Hematopoietic multipotent progenitor cell treated with erythropoietin and hydrocortisone succinate and interleukin-3 and kit ligand, for 6 days (in vitro differentiated cells): ENCODE results near the gene LNX1.

Experiments used
- DNase-seq: peaks from one replicate; pipeline ENCODE4 v3.0.0-alpha.2; 2015

The LNX1 gene

DNA sequence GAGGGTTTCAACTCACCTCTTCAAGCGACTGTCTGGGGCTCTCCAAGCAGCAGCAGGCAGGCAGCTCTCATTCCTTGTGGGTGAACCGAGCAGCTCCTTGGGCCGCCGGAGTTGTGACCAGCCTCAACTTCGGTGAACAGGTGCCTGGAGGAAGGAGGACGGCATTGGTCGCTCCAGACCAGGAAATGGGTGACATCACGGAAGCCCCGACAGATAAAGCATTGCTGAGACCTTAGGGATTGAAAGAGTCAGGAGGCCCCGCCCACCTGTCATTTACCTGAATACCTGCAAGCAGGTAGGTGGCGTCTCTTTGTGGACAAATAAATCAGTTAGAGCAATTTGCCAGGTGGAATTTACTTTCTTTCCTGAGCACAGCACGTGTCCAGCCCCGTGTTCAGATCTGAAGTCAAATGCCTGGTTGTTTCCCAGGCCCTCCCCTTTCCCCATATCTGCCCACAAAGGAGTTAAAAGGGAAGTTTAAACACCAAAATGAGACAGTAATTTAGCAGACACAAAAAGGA is at the start of gene LNX1:
TSS of gene LNX1 (minus strand) at position 115 of the 521 bp plus-strand sequence. CDS start 17,484 bp downstream, outside the sequence.
- DNase-seq = peak; percentile 21

DNA sequence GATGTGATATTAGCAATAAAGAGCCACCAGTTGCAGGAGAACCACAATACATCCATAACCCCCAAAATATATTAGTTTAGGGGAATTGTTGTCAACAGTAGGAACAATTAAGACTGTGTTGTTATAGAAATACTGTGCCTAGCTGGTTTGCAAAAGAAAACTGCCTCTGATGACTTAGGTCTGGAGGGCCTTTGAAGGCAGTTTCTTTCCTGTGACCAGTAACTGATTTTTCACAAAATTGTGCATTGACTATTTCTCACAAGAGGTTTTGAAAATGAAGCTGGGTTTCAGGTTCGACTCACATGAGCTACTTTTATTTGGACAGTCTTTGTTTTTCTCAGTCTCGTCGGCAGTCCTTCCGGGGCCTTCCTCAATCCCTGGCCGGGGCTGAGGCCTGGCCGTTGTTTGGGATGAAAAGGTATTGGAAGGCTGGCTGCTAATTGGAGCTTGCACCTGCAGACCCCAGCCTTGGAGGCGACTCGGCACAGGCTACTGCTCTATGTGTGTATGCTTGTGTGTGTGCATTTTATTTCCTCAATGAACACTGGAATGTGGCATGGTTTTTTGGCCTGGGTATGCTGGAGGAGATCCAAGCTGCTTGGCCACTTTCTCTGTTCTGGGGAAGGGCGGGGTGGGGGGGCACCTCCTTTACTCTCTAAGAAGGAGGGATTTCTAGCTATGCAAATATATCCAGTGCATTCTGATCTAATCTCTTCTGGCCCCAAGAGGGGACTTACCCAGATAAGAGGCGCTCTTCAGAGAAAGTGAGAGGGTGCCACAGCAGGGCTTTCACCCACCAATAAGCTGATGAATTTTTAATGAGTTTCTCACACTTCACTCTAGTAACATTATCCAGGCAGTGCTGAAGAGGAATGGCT is 49.5 kb upstream of the LNX1 start:
- DNase-seq = no peak

DNA sequence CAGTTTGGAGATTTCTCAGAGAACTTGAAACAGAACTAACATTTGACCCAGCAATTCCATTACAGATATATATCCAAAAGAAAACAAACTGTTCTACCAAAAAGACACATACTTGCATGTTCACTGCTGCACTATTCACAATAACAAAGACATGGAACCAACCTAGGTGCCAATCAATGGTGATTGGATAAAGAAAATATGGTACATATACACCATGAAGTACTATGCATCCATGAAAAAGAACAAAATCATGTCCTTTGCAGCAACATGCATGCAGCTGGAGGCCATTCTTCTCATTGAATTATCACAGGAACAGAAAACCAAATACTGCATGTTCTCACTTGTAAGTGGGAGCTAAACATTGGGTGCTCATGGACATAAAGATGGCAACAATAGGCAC is 47.6 kb upstream of the LNX1 start:
- no peak for DNase-seq

DNA sequence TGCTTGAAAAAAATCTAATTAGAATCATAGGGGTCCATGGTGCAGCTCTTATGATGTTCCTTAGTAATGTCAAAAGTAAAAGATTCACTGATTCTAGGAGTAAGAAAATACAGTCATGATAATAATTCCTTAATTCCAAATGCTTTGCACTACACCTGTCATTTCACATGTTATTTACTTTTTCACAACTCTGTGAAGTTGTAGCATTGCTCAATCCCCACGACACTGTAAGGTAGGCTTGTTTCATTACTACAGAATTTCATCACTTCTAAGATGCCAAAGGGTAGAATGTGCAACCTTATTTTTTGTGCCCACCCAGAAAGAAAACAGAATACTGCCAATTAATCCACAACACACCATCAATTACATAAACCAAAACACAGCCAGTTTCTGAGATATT is 46.1 kb upstream of the LNX1 start:
- no peak for DNase-seq

DNA sequence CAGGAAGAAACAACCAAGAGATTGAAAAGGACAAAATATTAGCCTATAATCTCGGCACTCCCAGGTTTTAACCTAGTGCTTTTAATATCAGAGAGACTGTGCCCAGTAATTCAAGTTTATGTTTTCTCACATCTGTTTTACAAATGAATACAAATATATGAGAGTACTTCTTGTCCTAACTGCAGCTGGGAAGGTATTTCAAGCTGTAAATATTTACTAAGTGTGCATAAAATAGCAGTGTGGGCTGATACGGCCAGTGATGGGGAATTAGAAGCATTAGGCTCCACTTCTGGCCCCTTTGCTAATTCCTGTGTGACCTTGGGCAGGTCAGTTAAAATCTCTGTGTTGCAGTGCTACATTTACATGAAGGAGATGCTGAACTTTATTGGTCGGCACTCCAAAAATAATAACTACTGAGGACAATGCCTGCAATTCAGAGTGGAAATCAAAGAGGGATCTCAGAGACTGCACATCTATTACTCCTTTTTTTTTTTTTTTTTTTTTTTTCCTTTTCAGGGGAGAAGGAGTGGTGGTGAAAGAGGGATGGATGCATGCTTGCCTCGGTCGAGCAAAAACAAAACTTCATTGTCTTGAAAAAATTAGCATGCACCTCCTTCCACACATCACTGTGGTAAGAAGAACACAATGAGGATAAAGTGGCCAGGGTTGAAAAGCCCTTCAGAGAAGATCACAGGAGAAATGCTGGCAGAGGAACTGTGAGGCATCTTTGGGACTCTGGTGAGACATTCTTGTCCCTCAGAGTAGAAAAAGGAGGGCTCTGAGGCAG is 44.6 kb upstream of the LNX1 start:
- DNase-seq = no peak

DNA sequence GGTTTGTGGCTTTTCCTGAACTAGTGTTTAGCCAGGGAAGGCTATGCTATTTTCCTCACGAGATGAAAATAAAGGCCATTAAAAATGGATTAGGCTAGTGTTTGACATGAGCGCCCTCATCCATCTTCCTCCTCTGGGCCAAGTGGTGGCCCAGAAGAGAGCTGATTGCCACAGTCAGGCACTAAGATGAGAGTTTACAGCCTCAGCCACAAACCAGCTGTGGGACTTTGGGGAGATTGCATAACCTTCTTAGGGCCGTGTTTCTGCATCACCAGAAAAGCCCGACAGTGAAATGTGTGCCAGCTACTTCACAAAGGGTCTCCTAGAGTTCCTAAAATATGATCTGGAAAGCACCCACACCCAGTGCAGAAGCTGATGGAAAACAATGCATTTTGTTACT is 42.3 kb upstream of the LNX1 start:
- peak; percentile 58 for DNase-seq

DNA sequence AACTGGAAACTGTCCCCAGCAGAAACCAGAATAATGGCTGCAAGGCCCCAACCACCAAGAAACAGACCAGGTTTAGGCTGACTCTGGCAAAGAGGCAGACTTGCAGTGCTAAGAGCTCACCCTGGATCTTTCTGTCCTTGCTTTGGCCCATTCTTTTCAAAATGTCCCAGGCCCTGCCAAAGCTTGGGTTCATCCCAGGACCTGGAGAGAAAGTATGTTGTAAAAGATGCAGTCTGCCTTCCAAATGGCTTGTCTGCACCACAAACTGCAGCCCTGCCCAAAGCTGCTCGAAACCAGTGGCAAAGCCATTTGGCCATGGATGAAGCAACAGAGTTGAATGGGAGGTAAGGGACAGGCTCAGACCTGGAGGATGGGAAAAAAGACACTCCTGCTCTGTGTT is 38.0 kb upstream of the LNX1 start:
- no peak for DNase-seq

DNA sequence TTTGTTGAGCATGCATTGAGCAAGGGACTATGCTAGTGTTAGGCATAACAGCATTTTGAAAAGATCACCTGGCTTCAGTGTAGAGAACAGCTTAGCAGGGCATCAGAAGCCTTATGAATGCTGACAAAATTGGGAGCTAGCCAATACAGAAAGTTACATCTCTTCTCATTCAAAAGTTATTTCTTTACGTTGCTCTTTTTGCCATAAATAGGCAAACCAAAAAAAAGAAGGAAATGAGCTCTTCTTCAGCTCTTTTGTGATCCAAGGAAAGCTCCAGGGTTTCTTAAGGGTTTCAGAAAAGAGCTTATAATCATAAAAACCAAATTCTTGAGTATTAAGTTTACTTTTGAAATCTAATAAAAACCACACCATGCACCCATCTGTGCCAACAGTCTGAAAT is 35.2 kb upstream of the LNX1 start:
- DNase-seq = no peak

DNA sequence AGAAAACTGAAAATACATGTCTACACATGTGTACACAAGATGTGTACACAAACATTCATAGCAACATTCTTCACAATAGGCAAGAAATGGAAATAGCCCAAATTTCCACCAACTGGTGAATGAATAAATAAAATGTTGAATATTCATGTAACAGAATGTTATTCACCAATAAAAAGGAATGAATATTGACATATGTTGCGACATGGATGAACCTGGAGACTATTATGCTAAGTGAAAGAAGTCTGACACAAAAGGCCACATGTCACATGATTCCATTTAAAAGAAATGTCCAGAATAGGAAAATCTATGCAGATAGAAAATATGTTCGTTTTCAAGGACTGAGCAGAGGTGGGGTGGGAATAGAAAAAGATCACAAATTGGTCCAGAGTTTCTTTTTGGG is 34.6 kb upstream of the LNX1 start:
- no peak for DNase-seq

DNA sequence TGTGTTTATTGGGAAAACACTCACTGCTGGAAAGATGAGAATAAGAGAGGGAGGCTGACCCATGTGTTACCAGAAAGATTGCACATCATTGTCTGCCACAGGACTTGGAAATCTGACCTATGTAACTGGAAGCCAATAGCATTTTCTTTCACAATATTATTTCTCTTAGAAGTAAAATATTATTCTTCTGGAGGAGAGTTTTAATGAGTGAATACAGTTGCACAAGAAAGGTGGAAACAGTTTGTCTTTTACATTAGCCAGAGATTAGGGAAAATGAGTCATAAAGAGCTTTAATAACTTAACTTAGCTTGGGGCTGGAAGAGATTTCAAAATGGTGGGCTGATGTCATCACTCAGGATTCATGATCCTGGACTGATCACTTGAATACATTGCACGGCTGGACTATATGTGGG is 31.5 kb upstream of the LNX1 start:
- DNase-seq = no peak

DNA sequence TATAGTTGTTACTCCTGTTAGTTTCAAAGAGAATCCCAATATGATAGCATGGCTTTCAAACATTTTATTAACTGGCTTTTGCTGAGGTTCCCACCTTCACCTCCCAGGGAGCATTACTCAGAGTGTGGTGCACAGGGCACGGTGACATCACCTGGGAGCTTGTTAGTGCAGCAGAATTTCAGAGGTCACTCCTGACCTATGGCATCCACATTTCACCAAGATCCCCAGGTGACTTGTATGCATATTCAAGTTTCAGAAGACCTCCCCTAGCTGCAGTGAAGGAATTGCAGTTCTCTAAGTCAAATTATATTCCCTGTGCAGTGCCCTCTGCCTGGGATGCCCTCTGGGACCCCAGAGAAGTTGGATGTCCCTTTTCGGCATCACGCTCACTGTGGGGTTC is 29.7 kb upstream of the LNX1 start:
- no peak for DNase-seq

DNA sequence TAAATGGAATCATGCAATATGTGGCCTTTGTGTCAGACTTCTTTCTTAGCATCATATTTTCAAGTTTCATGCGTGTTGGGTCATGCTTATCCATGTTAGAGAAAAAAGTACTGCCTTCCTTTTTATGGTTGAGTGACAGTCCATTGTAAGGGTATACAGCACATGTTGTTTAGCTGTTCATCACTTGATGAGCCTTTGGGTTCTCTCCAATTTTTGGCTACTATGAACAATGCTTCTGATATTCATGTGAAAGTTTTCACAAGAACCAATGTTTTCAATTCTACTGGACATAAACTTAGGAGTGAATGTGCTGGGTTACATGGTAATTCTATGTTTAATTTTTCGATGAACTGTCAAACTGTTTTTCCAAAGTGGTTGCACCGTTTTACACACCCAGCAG is 28.1 kb upstream of the LNX1 start:
- no peak for DNase-seq

DNA sequence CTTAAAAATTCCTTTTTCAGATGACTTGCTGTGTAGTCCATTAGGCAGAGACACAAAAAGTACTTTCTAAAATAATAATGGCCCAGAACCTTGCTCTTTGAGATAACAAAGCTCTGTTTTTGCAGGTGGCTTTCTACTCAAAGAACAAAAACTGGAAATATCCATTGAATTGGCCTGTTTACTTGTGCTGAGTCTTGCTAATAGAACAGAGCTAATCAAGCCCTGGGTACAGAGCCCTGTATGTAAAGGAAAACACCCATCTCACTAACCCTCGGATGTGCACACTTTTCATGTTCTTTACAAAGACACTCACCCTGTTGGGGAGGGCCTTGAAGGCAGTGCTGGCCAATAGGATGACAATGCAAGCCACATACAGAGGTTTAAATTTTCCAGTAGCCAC is 27.0 kb upstream of the LNX1 start:
- DNase-seq = no peak

DNA sequence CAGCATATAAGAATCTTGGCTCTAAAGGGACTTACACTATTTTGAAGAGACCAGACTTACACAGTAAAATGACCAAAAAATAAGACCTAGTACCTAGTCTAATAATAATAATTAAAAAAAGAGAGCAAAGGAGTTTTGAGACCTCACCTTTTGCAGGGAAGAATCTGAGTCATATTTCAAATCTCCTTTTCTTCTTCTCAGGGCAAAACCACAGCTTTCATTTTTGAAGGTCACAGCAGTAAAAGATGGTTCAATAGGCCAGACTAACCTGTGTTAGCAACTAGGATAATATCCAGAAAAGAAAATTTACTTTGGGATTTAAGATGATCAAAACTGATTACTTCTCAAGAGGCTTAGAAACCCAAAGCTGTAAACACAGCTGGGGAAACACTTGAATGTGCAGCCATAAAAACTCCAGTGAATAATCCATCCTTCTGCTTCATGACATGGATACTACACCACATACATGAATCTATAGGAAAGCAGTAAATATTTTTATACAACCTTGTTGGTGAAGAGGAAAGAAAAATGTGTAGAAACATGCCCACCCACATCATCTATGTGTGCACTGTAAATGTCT is 25.9 kb upstream of the LNX1 start:
- DNase-seq = no peak

DNA sequence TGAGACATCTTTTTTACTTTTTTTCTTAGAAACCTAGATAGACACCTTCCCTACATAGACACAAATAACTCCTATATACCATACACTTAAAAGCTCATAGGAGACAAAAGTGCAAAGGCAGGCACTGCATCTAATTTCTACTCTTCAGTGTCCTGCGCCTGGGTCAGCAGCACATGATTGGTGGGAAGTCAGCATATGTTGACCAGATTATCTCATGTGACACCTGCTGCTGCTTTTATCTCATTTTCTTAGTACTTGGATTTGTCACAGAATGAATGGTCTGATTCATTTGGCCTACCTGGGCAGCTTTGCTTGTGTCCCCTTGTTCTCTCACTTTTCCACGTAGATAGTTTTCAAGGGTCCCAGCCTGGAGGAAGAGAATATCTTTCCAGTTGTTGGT is 24.9 kb upstream of the LNX1 start:
- no peak for DNase-seq

DNA sequence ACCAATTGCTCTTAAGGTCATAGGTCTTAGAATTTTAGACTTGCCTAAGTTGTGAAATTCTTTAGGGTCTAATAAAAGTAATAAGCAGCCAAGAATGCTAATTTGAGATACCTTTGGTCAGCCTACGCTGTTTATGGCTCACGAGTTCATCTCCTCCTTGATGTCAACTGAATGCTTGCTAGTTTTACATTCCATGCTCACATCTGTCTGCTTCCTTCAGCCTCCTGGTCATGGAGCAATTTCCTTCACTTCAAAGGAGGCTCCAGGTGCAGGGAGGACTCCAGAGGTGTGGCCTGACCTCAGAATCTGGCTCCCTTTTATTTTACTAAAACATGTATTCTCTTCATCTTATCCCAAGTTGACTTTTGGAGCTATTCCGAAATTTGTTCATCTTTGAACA is 23.3 kb upstream of the LNX1 start:
- no peak for DNase-seq

DNA sequence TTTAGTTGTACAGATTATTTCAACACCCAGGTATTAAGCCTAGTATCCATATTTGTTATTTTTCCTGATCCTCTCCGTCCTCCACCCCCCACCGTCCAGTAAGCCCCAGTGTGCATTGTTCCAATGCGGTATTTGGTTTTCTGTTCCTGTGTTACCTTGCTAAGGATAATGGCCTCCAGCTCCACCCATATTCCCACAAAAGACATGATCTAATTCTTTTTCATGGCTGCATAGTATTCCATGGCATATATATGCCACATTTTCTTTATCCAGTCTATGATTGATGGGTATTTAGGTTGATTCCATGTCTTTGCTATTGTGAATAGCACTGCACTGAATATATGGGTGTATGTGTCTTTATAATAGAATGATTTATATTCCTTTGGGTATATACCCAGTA is 22.1 kb upstream of the LNX1 start:
- DNase-seq = no peak

DNA sequence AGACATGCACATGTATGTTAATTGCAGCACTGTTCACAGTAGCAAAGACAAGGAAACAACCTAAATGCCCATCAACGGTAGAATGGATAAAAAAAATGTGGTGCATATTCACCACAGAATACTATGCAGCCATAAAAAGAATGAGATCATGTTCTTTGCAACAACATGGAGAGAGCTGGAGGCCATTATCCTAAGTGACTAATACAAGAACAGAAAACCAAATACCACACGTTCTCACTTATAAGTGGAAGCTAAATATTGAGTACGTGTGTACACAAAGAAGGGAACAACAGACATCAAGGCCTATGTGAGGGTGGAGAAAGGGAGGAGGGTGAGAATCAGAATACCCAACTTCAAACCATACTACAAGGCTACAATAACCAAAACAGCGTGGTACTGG is 17.4 kb upstream of the LNX1 start:
- no peak for DNase-seq

DNA sequence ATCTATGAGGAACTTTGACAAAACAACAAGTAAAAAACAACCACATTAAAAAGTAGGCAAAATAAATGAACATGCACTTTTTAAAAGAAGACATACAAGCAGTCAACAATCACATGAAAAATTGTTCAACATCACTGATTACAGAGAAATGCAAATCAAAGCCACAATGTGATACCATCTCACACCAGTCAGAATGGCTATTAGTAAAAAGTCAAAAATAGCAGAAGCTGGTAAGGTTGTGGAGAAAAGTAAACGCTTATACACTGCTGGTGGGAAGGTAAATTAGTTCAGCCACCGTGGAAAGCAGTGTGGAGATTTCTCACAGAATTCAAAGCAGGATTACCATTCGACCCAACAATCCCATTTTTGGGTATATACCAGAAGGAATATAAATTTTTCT is 17.0 kb upstream of the LNX1 start:
- DNase-seq = no peak

DNA sequence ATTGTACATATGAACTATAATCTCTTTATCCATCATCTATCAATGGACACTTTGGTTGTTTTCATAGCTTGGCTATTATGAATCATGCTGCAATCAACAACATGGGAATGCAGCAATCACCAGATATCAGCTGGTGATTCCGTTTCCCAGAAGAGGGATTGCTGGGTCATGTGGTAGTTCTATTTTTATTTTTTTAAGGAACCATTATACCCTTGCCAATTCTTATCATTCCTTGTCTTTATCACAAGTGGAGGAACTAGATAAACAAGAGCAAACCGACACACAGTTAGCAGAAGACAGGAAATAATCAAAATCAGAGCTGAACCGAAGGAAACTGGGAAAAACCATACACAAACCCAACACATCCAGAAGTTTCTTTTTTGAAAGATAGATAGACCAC is 14.5 kb upstream of the LNX1 start:
- DNase-seq = no peak

DNA sequence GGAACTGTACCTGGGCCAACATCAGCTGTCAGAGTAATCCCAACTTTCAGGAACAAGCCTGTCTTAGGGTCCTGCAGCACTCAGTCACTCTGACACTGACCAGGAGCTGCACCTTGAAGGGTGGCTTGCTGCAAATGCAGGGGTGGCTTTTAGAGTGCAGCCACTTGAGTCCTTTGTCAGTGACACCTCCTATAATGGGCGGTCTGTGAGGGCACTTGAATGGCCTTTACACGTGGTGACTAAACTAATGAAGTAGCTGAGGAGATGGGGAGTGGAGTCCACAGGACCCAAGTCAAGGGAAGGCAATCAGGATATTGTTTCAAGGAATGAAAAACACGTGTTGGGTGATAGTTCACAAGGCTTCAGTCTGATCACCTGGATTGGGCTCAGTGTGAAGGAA is 11.1 kb upstream of the LNX1 start:
- no peak for DNase-seq

DNA sequence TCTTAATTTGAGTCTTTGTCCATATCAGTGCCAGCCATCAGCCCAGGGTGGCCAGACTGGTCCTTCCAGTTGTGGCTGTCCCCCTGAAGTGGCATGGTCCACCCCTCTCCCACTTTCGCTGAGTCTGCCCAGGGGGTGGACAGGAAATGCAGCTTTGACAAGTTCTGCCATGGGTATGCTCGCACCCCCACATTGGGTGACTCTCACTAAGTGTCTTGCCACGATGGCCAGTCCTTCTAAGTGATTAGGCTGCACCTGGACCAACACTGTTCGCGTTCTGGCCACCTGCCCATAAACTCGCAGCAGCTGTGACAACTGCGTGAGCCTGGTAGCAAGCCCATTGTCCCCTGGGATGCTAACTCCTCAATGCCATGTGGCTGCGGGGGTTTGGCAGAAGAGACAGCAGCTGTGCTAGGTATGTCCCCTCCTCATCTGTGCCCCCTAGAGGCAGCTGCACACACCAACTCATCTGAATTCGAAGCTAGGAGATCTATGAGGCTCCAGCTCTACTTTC is 10.0 kb upstream of the LNX1 start:
- DNase-seq = peak; percentile 32

DNA sequence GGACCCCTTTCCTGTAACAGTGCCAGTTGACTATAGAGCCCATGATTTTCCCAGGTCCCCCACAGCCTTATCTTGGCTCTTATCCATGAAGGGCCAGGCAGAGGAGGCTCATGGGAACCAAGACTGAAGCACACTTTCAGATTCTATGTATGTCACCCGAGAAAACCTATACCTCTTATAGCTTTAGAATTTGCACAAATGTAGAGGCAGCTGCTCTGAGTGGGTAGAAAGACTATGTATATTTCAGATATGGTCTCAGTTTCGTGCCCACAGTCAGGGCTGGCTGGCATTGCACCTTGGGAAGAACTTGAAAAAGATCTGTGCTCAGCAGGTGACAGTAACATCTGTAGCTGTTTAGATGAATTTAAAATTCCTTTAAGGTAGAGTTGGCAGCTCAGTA is 8.3 kb upstream of the LNX1 start:
- no peak for DNase-seq

DNA sequence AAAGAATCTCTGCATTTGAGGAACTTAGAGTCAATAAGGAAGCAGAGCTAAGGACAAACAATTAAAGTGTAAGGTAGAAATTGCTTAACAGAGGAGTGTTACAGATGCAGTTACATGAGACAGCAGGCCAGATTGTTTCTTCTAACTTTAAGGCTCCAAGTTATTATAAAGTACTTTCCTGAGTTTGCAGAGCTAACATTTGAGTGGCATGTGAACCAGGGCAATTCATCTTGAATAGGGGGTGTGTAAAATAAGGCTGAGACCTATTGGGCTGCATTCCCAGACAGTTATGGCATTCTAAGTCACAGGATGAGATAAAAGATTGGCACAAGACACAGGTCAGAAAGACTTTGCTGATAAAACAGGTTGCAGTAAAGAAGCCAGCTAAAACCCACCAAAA is 7.6 kb upstream of the LNX1 start:
- no peak for DNase-seq
